WTC11 (cell line): ENCODE measurements around the gene CALCA.
A peak's percentile ranks its signal among the peaks of the same experiment; 100 is the strongest.

ENCODE experiments used
- E2F1 ChIP-seq: sonication (generic); formaldehyde crosslinking; IDR thresholded peaks from 2 replicates; pipeline ENCODE4 v1.8.0; 2022; ENCODE audit warnings: mild to moderate bottlenecking, missing genetic modification reagents
- JUN ChIP-seq: sonication (generic); formaldehyde crosslinking; IDR thresholded peaks from 2 replicates; pipeline ENCODE4 v1.8.0; 2023; ENCODE audit warnings: mild to moderate bottlenecking, missing genetic modification reagents
- NFATC4 ChIP-seq: fragments of 250-450 bp; sonication (Bioruptor Pico); IDR thresholded peaks from 2 replicates; pipeline ENCODE4 v1.9.0; 2021; ENCODE audit warnings: mild to moderate bottlenecking
- USF1 ChIP-seq: sonication (generic); formaldehyde crosslinking; IDR thresholded peaks from 2 replicates; pipeline ENCODE4 v1.8.0; 2022; ENCODE audit warnings: mild to moderate bottlenecking, missing genetic modification reagents
- ZBTB21 ChIP-seq: sonication (generic); formaldehyde crosslinking; IDR thresholded peaks from 2 replicates; pipeline ENCODE4 v1.8.1; 2023; ENCODE audit warnings: mild to moderate bottlenecking, missing genetic modification reagents, borderline replicate concordance
- ZNF317 ChIP-seq: sonication (generic); formaldehyde crosslinking; IDR thresholded peaks from 2 replicates; pipeline ENCODE4 v1.8.1; 2023; ENCODE audit warnings: low read depth, mild to moderate bottlenecking, moderate library complexity, missing genetic modification reagents, borderline replicate concordance
- TF ChIP-seq, protein P1 (sequence below): fragments of 200-600 bp; IDR thresholded peaks from 2 replicates; pipeline ENCODE4 v1.8.0; 2022; ENCODE audit warnings: antibody characterized with exemption
- TF ChIP-seq, protein P2 (sequence below): sonication (generic); formaldehyde crosslinking; IDR thresholded peaks from 2 replicates; pipeline ENCODE4 v1.8.0; 2022; ENCODE audit warnings: mild to moderate bottlenecking, missing genetic modification reagents

GRCh38 chr11:14971865-14972580 lies at the start of gene CALCA:
- TF ChIP-seq, protein P1, sequence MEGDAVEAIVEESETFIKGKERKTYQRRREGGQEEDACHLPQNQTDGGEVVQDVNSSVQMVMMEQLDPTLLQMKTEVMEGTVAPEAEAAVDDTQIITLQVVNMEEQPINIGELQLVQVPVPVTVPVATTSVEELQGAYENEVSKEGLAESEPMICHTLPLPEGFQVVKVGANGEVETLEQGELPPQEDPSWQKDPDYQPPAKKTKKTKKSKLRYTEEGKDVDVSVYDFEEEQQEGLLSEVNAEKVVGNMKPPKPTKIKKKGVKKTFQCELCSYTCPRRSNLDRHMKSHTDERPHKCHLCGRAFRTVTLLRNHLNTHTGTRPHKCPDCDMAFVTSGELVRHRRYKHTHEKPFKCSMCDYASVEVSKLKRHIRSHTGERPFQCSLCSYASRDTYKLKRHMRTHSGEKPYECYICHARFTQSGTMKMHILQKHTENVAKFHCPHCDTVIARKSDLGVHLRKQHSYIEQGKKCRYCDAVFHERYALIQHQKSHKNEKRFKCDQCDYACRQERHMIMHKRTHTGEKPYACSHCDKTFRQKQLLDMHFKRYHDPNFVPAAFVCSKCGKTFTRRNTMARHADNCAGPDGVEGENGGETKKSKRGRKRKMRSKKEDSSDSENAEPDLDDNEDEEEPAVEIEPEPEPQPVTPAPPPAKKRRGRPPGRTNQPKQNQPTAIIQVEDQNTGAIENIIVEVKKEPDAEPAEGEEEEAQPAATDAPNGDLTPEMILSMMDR = no peak
- no peak for TF ChIP-seq JUN (CRISPR knock-in tag)
- no peak for TF ChIP-seq ZBTB21 (CRISPR knock-in tag)
- TF ChIP-seq ZNF317 (CRISPR knock-in tag) = no peak
- TF ChIP-seq, protein P2, sequence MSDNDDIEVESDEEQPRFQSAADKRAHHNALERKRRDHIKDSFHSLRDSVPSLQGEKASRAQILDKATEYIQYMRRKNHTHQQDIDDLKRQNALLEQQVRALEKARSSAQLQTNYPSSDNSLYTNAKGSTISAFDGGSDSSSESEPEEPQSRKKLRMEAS = peak; percentile 29; the same call in 1 of the 2 replicates
- no peak for TF ChIP-seq NFATC4
- TF ChIP-seq E2F1 (CRISPR knock-in tag) = no peak
- TF ChIP-seq USF1 (CRISPR knock-in tag) = no peak
